Activated T-helper 1 cell treated with anti-CD3 and anti-CD28 coated beads, Interleukin-2, amount 50 U/mL, for 16 hours (primary cell): ENCODE results near the gene PAGE1.
"Not testable (repeated sequence)": the region's sequence is repeated elsewhere in the genome, so short reads cannot be mapped to it uniquely, and the experiment has no call there.

Source experiments
- DNase-seq, 2 donors: peaks; one replicate each; pipeline ENCODE4 v3.0.0-alpha.2; 2020; ENCODE audit warnings: low read depth in 1 of 2, low spot score in 1 of 2

The PAGE1 gene

GRCh38 chrX:49695276-49696180, at the start of gene PAGE1:
PAGE1 (minus strand) TSS chrX:49695984; CDS start chrX:49694770, 1,214 bp downstream.
- no peak for DNase-seq

- DNase-seq = not testable (repeated sequence)
These were observed 45.7 kb upstream of the PAGE1 start for GRCh38 chrX:49741501-49741900.

- DNase-seq = no peak
These were observed 32.1 kb upstream of the PAGE1 start for GRCh38 chrX:49727847-49728246.

GRCh38 chrX:49726966-49727365, 31.2 kb upstream of the PAGE1 start:
- DNase-seq = no peak

- no peak for DNase-seq
These were observed 30.4 kb upstream of the PAGE1 start for GRCh38 chrX:49725923-49726904.

- no peak for DNase-seq
These were observed 29.6 kb upstream of the PAGE1 start for GRCh38 chrX:49725401-49725800.

- DNase-seq = not testable (repeated sequence)
These were observed 24.3 kb upstream of the PAGE1 start for GRCh38 chrX:49720106-49720505.

- no peak for DNase-seq
These were observed 16.8 kb upstream of the PAGE1 start for GRCh38 chrX:49712577-49712976.

- no peak for DNase-seq
These were observed 15.0 kb upstream of the PAGE1 start for GRCh38 chrX:49710744-49711319.

GRCh38 chrX:49704691-49705404, 9.1 kb upstream of the PAGE1 start:
- DNase-seq = no peak

- no peak for DNase-seq
These were observed 6.1 kb upstream of the PAGE1 start for GRCh38 chrX:49701933-49702332.

GRCh38 chrX:49701323-49701722, 5.5 kb upstream of the PAGE1 start:
- no peak for DNase-seq

GRCh38 chrX:49675075-49675719, 20.6 kb downstream of the PAGE1 start:
- no peak for DNase-seq

GRCh38 chrX:49673394-49673793, 22.4 kb downstream of the PAGE1 start:
- no peak for DNase-seq

- DNase-seq = no peak
These were observed 31.0 kb downstream of the PAGE1 start for GRCh38 chrX:49664824-49665223.

GRCh38 chrX:49661881-49662280, 33.9 kb downstream of the PAGE1 start:
- DNase-seq = no peak

- no peak for DNase-seq
These were observed 36.0 kb downstream of the PAGE1 start for GRCh38 chrX:49659771-49660170.

- DNase-seq = no peak
These were observed 39.3 kb downstream of the PAGE1 start for GRCh38 chrX:49656533-49656932.

GRCh38 chrX:49644991-49645637, 50.7 kb downstream of the PAGE1 start:
- no peak for DNase-seq
